ENCODE data around the gene ERP44. TPM values are rescaled to one million over a fixed set of nuclear protein-coding genes. Genes with fewer than 3 reads are reported as not detected.
"Not testable (repeated sequence)": the region's sequence is repeated elsewhere in the genome, so short reads cannot be mapped to it uniquely, and the experiment has no call there.

The ERP44 gene
- 19.3 and 21.4 TPM in 2 replicates for total RNA-seq
- 8.6 and 9.9 TPM in 2 replicates for polyA plus RNA-seq
- 14.0 and 14.1 TPM in 2 replicates for polyA plus RNA-seq (2011; cell fraction: cytosol; rRNA removed)
- polyA plus RNA-seq (2011; cell fraction: nucleus; rRNA removed) = 11.0 and 13.1 TPM in 2 replicates
- polyA plus RNA-seq (2012) = 26.1 and 27.0 TPM in 2 replicates
- 6.1 and 7.2 TPM in 2 replicates for polyA minus RNA-seq
- polyA minus RNA-seq (2011; cell fraction: cytosol; rRNA and poly(A)+ RNA removed) = 5.8 TPM
- polyA minus RNA-seq (2011; cell fraction: nucleus; rRNA and poly(A)+ RNA removed) = 12.6 and 16.1 TPM in 2 replicates
- Bru-seq, nascent RNA = percentile 86 among the genes with signal in this experiment
- percentile 68 among the genes with signal in this experiment for BruChase-seq, experiment 1, labeled RNA remaining after a 6-hour chase
- percentile 65 among the genes with signal in this experiment for BruChase-seq, experiment 2, labeled RNA remaining after a 2-hour chase
- long read RNA-seq, full-length matches to known transcripts = 261 of 280 reads
- long read RNA-seq, partial matches to known transcripts = 6 of 280 reads
- long read RNA-seq, other reads (novel, unspliced or antisense) = 13 of 280 reads

DNA sequence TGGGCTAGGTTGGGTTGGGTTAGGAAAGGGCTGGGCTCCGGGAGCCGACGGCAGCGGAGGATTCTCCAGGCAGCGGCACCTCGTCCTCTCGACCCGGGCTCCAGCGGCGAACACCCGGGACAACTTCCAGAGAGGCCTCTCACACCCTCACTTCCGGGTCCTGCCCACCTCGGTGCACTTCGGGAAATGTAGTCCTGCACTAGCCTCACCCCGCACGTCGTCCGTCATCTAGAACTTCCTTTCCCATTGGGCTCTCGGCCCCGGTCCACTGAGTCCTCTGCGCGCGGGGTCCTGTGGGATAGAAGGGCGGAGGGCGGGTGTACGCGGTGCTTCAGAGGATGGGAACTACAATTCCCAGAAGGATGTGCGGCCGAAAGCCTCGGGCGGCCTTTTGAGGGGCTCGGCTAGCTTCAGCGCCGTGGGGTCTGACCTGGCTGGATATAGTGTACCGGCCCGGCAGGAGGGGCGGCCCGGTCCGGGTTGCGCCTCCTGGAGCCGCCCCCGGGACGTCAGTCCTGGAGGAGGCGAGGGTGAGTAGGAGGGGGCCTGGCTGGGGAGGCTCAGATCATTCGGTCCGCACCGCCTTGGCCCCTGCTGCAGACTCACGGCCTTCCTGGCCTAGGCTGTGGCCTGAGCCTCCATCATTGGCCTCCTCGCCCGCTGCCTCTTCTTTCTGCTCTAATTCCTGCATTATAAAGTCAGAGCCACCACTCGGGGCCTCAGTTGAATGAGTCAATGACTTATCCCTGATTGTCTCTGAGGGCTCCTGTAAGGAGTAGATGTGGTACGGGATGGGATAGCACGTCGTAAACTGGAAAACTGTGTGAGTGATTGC is at the start of gene ERP44, which contains the start of gene INVS:
Gene ERP44, minus strand, starts transcription at position 114 of the 835 bp plus-strand sequence. CDS start 160 bp downstream, outside the sequence.
Gene INVS, plus strand, starts transcription at position 357 of the 835 bp plus-strand sequence. CDS start 5,279 bp downstream, outside the sequence.
- FAIRE-seq = peak; percentile 98
- peaks cover 33% of the 10 kb centered on the region for H3K79me2 ChIP-seq (ENCODE audit: control insufficient read depth, insufficient read depth, low read length)
- CTCF ChIA-PET = interaction anchor here (1.1 to 1.4 kb wide), 2 partner anchors 9 to 914 kb away, joined by 3 to 5 read pairs; no protein-coding TSS in a partner anchor

DNA sequence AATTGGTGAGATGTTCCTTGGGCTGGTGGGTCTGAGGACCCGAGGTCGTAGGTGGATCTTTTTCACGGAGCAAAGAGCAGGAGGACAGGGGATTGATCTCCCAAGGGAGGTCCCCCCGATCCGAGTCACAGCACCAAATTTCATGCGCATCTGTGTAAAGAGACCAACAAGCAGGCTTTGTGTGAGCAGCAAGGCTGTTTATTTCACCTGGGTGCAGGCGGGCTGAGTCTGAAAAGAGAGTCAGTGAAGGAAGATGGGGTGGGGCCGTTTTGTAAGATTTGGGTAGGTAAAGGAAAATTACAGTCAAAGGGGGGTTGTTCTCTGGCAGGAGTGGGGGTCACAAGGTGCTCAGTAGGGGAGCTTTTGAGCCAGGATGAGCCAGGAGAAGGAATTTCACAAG is 47.2 kb upstream of the ERP44 start:
- H3K4me3 ChIP-seq (replicated peaks in 1 of 3; ENCODE audit: insufficient read depth in 1 of 3, low read depth in 1 of 3, low read length in 3 of 3); CTCF ChIA-PET; H3K9me3 ChIP-seq (replicated peaks; ENCODE audit: control insufficient read depth, insufficient read depth, low read length); dilution Hi-C loops (cut with MboI; ENCODE audit: extremely low pct_ligation_motif_present, low sequenced_read_pairs); H4K20me1 ChIP-seq (replicated peaks; ENCODE audit: control insufficient read depth, extremely low read depth, insufficient read depth, low read length); H3K27ac ChIP-seq (ENCODE audit: insufficient read depth, low read depth, low read length); H3K4me2 ChIP-seq (ENCODE audit: insufficient read depth, low read length); H3K36me3 ChIP-seq (ENCODE audit: control insufficient read depth in 2 of 2, extremely low read depth in 1 of 2, insufficient read depth in 2 of 2, low read length in 2 of 2); H3K79me2 ChIP-seq (ENCODE audit: control insufficient read depth, insufficient read depth, low read length); BruUV-seq (replicated peaks); H3K9ac ChIP-seq (replicated peaks; ENCODE audit: extremely low read depth, insufficient read depth, low read length); H3K27me3 ChIP-seq (ENCODE audit: control insufficient read depth in 2 of 2, insufficient read depth in 2 of 2, low read length in 2 of 2); FAIRE-seq; H3K4me1 ChIP-seq (ENCODE audit: control insufficient read depth, extremely low read depth, insufficient read depth, low read length); H3K9me1 ChIP-seq (replicated peaks; ENCODE audit: control insufficient read depth, extremely low read depth, insufficient read depth, low read length); intact Hi-C loops (cut with micrococcal nuclease); DNase-seq (ENCODE audit: low read depth, low spot score); H2AFZ ChIP-seq (ENCODE audit: low read depth, low read length); POLR2A ChIA-PET: not testable (repeated sequence)

More for the DNA sequence above, at the start of gene ERP44, which contains the start of gene INVS:
- POLR2A ChIA-PET = interaction anchor here (0.6 to 1.0 kb wide), 3 partner anchors 10 to 876 kb away, joined by 3 to 5 read pairs (median 4); no protein-coding TSS in a partner anchor
- H3K27me3 ChIP-seq (ENCODE audit: control insufficient read depth in 2 of 2, insufficient read depth in 2 of 2, low read length in 2 of 2) = no peaks in the 10 kb centered on the region
- peaks cover 0 to 1% of the 10 kb centered on the region in 2 experiments for H3K36me3 ChIP-seq (ENCODE audit: control insufficient read depth in 2 of 2, extremely low read depth in 1 of 2, insufficient read depth in 2 of 2, low read length in 2 of 2)
- H3K4me3 ChIP-seq (replicated peaks in 1 of 3; ENCODE audit: insufficient read depth in 1 of 3, low read depth in 1 of 3, low read length in 3 of 3) = peak within 1 kb of the TSS; percentile 63 to 85 (median 76)
- H3K9me1 ChIP-seq (replicated peaks; ENCODE audit: control insufficient read depth, extremely low read depth, insufficient read depth, low read length) = no peaks in the 10 kb centered on the region
- TF ChIP-seq, protein P1, sequence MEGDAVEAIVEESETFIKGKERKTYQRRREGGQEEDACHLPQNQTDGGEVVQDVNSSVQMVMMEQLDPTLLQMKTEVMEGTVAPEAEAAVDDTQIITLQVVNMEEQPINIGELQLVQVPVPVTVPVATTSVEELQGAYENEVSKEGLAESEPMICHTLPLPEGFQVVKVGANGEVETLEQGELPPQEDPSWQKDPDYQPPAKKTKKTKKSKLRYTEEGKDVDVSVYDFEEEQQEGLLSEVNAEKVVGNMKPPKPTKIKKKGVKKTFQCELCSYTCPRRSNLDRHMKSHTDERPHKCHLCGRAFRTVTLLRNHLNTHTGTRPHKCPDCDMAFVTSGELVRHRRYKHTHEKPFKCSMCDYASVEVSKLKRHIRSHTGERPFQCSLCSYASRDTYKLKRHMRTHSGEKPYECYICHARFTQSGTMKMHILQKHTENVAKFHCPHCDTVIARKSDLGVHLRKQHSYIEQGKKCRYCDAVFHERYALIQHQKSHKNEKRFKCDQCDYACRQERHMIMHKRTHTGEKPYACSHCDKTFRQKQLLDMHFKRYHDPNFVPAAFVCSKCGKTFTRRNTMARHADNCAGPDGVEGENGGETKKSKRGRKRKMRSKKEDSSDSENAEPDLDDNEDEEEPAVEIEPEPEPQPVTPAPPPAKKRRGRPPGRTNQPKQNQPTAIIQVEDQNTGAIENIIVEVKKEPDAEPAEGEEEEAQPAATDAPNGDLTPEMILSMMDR (IDR thresholded peaks at IDR 0.05; ENCODE audit: extremely low read depth in 1 of 2, insufficient read depth in 1 of 2, low read depth in 1 of 2, low read length in 2 of 2) = no peak
- no peak for TF ChIP-seq EZH2 (IDR thresholded peaks at IDR 0.05; ENCODE audit: borderline replicate concordance, low read depth, low read length, severe bottlenecking)
- peak; percentile 93 for TF ChIP-seq POLR2A (IDR thresholded peaks at IDR 0.05; ENCODE audit: low read depth, low read length)
- TF ChIP-seq, protein P2, sequence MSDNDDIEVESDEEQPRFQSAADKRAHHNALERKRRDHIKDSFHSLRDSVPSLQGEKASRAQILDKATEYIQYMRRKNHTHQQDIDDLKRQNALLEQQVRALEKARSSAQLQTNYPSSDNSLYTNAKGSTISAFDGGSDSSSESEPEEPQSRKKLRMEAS (IDR thresholded peaks at IDR 0.05; ENCODE audit: insufficient read depth, insufficient read length) = no peak
- TF ChIP-seq POLR2AphosphoS5 (IDR thresholded peaks at IDR 0.05; ENCODE audit: insufficient read depth, low read depth, low read length) = peak; percentile 72
- no peak for TF ChIP-seq JUN (IDR thresholded peaks at IDR 0.05; ENCODE audit: borderline replicate concordance, insufficient read depth, insufficient read length, low read depth)
- no peak for TF ChIP-seq GATA2 (IDR thresholded peaks at IDR 0.05; ENCODE audit: insufficient read depth, insufficient read length, low read depth, low read length)
- TF ChIP-seq FOS (IDR thresholded peaks at IDR 0.05; ENCODE audit: borderline replicate concordance, insufficient read depth, low read length) = peak; percentile 16
- TF ChIP-seq MYC (IDR thresholded peaks at IDR 0.05; ENCODE audit: low read depth, low read length) = peak; percentile 10
- peak within 1 kb of the TSS; percentile 87 for H3K9ac ChIP-seq (replicated peaks; ENCODE audit: extremely low read depth, insufficient read depth, low read length)
- H4K20me1 ChIP-seq (replicated peaks; ENCODE audit: control insufficient read depth, extremely low read depth, insufficient read depth, low read length) = no peaks in the 10 kb centered on the region
- intact Hi-C loops (cut with micrococcal nuclease) (loop anchor here (1.0 to 5.0 kb wide), 10 partner anchors 12 to 914 kb away; partner anchors contain the start of genes MSANTD3 and SEC61B), dilution Hi-C loops (cut with MboI; ENCODE audit: extremely low pct_ligation_motif_present, low sequenced_read_pairs) (no loop called here)
- peak within 1 kb of the TSS; percentile 94 for H3K4me2 ChIP-seq (ENCODE audit: insufficient read depth, low read length)
- peak; percentile 99 for DNase-seq (ENCODE audit: low read depth, low spot score)
- H3K27ac ChIP-seq (ENCODE audit: insufficient read depth, low read depth, low read length) = peak within 1 kb of the TSS; percentile 74
- BruUV-seq (replicated peaks) = TSS peak; percentile 66
- peaks cover 20% of the 10 kb centered on the region for H3K4me1 ChIP-seq (ENCODE audit: control insufficient read depth, extremely low read depth, insufficient read depth, low read length)
- peak within 1 kb of the TSS; percentile 92 for H2AFZ ChIP-seq (ENCODE audit: low read depth, low read length)
- H3K9me3 ChIP-seq (replicated peaks; ENCODE audit: control insufficient read depth, insufficient read depth, low read length) = no peaks in the 10 kb centered on the region

Data from endothelial cell of umbilical vein (primary cell).